PC-3 (cell line): Measurements from ENCODE around the gene DYNC1LI1.

Source experiments
- EZH2 ChIP-seq: fragments of 300-600 bp; sonication (generic); IDR thresholded peaks from one replicate; pipeline ENCODE4 v1.6.1; 2017; ENCODE audit warnings: antibody characterized with exemption, mild to moderate bottlenecking, low read length; ENCODE audit not compliant: unreplicated experiment
- TF ChIP-seq, protein P1 (sequence below): fragments of 300-600 bp; sonication (generic); conservative IDR thresholded peaks from 2 replicates; pipeline ENCODE4 v1.5.1; 2017; ENCODE audit warnings: antibody characterized with exemption, low read depth, mild to moderate bottlenecking, low read length

DNA sequence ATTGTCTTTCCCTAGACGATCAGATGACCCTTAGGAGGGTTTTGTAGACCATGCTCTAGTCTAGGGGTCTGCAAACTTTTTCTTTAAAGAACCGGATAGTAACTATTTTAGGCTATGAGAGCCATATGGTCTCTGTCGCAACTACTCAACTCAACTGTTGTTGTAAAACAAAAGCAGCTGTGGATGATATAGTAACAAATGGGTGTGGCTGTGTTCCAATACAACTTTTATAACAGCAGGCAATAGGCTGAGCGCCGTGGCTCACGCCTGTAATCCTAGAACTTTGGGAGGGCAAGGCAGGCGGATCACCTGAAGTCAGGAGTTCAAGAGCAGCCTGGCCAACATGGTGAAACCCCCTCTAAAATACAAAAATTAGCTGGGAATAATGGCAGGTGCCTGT, 61.9 kb downstream of the DYNC1LI1 start:
- TF ChIP-seq, protein P1, sequence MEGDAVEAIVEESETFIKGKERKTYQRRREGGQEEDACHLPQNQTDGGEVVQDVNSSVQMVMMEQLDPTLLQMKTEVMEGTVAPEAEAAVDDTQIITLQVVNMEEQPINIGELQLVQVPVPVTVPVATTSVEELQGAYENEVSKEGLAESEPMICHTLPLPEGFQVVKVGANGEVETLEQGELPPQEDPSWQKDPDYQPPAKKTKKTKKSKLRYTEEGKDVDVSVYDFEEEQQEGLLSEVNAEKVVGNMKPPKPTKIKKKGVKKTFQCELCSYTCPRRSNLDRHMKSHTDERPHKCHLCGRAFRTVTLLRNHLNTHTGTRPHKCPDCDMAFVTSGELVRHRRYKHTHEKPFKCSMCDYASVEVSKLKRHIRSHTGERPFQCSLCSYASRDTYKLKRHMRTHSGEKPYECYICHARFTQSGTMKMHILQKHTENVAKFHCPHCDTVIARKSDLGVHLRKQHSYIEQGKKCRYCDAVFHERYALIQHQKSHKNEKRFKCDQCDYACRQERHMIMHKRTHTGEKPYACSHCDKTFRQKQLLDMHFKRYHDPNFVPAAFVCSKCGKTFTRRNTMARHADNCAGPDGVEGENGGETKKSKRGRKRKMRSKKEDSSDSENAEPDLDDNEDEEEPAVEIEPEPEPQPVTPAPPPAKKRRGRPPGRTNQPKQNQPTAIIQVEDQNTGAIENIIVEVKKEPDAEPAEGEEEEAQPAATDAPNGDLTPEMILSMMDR: no peak
- TF ChIP-seq EZH2: no peak
